GM12864 (cell line): ENCODE results near the gene PBX2.

Experiments
- DNase-seq: peaks from one replicate; pipeline ENCODE4 v3.0.0-alpha.2; 2011; ENCODE audit warnings: low read depth
- H3K4me3 ChIP-seq: 2 replicates; pipeline ENCODE4 v1.5.1; 2011; ENCODE audit warnings: mild to moderate bottlenecking, low read depth, low read length, control low read depth
- TF ChIP-seq, protein P1 (sequence below): IDR thresholded peaks from 2 replicates; pipeline ENCODE4 v1.5.1; 2011; ENCODE audit warnings: low read depth, mild to moderate bottlenecking, moderate library complexity, low read length, control low read depth, inconsistent platforms; ENCODE audit errors: missing control alignments

The PBX2 gene

DNA sequence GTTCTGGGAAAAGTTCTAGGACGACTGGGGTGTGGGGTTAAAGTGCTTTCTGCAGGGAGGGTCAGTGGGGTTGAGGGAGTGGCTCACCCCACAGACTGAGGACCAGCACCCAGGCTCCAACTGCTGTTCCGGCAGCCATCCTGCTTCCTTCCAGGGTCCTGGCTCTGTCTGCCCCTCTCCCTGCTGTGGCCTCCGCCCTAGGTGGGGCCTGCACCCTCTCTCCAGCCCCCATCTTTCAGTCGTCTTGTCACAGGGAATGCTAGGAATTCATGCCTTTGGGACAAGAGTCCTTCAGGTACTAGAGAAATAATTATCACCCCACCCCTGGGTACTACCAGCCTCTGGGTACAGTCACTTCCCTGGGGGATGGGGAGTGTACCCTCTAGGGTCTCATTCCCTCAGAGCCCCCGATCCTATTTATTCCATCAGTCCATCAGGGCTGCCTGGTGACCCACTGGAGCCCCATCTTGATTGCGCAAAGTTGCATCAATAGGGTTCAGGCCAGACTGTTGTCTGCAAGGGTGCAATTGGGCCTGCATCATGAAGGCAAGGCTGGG, 5.8 kb downstream of the PBX2 start, which contains the start of gene AGER:
TSS of gene AGER (minus strand) at position 170 of the 557 bp plus-strand sequence. CDS start at position 139, 31 bp downstream.
- DNase-seq: no peak
- no peak within 1 kb of the TSS for H3K4me3 ChIP-seq
- TF ChIP-seq, protein P1, sequence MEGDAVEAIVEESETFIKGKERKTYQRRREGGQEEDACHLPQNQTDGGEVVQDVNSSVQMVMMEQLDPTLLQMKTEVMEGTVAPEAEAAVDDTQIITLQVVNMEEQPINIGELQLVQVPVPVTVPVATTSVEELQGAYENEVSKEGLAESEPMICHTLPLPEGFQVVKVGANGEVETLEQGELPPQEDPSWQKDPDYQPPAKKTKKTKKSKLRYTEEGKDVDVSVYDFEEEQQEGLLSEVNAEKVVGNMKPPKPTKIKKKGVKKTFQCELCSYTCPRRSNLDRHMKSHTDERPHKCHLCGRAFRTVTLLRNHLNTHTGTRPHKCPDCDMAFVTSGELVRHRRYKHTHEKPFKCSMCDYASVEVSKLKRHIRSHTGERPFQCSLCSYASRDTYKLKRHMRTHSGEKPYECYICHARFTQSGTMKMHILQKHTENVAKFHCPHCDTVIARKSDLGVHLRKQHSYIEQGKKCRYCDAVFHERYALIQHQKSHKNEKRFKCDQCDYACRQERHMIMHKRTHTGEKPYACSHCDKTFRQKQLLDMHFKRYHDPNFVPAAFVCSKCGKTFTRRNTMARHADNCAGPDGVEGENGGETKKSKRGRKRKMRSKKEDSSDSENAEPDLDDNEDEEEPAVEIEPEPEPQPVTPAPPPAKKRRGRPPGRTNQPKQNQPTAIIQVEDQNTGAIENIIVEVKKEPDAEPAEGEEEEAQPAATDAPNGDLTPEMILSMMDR: no peak

- no peak overlapping the region for H3K4me3 ChIP-seq
- TF ChIP-seq, protein P1: no peak
- no peak for DNase-seq
Observed at GRCh38 chr6:32183483-32184083, 6.4 kb downstream of the PBX2 start.

GRCh38 chr6:32183030-32183429, 7.0 kb downstream of the PBX2 start:
- TF ChIP-seq, protein P1: no peak
- no peak overlapping the region for H3K4me3 ChIP-seq
- DNase-seq: no peak

GRCh38 chr6:32182555-32182981, 7.4 kb downstream of the PBX2 start:
- DNase-seq: no peak
- TF ChIP-seq, protein P1: no peak
- no peak overlapping the region for H3K4me3 ChIP-seq

GRCh38 chr6:32181915-32182529, 8.0 kb downstream of the PBX2 start:
- H3K4me3 ChIP-seq: no peak overlapping the region
- no peak for DNase-seq
- TF ChIP-seq, protein P1: no peak

- no peak for DNase-seq
- TF ChIP-seq, protein P1: no peak
- no peak overlapping the region for H3K4me3 ChIP-seq
Observed at GRCh38 chr6:32181148-32181702, 8.8 kb downstream of the PBX2 start.
